ENCODE data around the gene TMEM184A.

- TF ChIP-seq CTCF (conservative IDR thresholded peaks at IDR 0.05) (no peak), EZH2 (IDR thresholded peaks at IDR 0.05; ENCODE audit: low read depth) (no peak)
These were observed 43.8 kb upstream of the TMEM184A start for GRCh38 chr7:1599640-1600395.

All from PC-9 (cell line).